ENCODE data around the gene SLC16A14.
"Not testable (repeated sequence)": the region's sequence is repeated elsewhere in the genome, so short reads cannot be mapped to it uniquely, and the experiment has no call there.

The SLC16A14 gene, protein sequence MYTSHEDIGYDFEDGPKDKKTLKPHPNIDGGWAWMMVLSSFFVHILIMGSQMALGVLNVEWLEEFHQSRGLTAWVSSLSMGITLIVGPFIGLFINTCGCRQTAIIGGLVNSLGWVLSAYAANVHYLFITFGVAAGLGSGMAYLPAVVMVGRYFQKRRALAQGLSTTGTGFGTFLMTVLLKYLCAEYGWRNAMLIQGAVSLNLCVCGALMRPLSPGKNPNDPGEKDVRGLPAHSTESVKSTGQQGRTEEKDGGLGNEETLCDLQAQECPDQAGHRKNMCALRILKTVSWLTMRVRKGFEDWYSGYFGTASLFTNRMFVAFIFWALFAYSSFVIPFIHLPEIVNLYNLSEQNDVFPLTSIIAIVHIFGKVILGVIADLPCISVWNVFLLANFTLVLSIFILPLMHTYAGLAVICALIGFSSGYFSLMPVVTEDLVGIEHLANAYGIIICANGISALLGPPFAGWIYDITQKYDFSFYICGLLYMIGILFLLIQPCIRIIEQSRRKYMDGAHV

DNA sequence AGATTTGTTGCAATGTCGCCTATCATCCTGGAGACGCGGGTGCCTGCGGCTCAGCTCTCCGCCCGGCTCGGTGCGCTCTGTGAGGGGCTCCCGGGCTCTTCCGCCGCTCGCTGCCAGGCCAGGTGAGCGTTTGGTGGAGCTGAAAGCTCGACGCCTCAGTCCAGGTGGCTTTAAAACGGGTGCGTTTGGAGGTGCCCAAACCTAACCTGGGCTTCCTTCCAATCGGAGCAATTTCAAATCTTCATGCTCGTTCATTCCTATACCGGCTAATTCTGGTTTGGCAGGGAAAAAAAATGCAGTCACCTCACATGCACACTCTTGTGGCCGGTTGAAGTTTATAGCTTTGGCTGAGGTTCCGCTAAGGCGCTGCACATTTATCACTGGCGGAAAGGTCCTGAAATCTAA, at the start of gene SLC16A14:
Gene SLC16A14, minus strand, starts transcription at position 274 of the 405 bp plus-strand sequence. CDS start 9,572 bp downstream, outside the sequence.
- DNase-seq: peak; percentile 43 to 69

DNA sequence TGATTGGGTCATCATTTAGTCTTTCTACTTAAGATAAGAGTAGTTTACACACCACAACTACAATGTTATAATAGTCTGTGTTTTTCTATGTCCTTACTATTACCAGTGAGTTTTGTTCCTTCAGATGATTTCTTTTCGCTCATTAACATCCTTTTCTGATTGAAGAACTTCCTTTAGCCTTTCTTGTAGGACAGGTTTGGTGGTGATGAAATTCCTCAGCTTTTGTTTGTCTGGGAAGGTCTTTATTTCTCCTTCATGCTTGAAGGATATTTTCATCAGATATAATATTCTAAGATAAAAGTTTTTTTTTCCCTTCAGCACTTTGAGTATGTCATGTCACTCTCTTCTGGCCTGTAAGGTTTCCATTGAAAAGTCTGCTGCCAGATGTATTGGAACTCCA, 38.0 kb upstream of the SLC16A14 start:
- DNase-seq: no peak

DNA sequence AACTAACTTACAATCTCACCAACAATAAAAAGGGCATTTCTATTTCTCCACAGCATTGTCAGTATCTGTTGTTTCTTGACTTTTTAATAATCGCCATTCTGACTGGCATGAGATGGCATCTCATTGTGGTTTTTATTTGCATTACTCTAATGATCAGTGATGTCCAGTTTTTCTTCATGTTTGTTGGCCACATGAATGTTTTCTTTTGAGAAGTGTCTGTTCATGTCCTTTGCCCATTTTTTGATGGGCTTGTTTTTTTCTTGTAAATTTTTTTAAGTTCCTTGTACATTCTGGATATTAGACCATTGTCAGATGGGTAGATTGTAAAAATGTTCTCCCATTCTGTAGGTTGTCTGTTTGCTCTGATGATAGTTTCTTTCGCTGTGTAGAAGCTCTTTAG, 33.2 kb upstream of the SLC16A14 start:
- not testable (repeated sequence) for DNase-seq

DNA sequence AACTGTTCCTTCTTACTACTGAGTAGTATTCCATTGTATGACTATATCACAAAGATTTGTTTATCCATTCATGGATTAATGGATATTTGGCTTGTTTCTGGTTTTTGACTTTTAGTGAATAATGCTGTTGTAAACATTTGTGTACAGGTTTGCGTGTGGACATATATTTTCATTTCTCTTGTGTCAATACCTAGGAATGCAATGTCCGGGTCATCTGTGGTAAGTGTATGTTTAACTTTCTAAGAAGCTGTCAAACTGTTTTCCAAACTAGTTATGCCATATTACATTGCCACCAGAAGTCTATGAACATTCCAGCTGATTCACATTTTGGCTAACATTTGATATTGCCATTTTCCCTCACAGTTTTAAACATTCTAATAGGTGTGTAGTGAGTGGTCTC, 29.1 kb upstream of the SLC16A14 start:
- no peak for DNase-seq

DNA sequence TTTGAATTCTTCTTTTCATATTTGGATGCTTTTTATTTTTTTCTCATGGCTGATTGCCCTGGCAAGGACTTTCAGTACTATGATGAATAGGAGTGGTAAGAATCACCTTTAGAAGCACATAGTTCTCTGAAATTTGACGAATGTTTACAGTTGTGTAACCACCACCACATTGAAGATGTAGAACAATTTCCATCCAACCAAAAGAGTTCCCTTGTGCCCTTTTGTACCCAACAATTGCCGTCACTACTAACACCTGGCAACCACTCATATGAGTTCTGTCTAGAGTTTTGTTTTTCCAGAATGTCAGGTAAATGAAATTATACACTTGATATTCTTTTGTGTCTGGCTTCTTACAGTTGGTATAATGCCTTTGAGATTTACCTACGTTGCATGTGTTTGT, 28.7 kb upstream of the SLC16A14 start:
- no peak for DNase-seq

DNA sequence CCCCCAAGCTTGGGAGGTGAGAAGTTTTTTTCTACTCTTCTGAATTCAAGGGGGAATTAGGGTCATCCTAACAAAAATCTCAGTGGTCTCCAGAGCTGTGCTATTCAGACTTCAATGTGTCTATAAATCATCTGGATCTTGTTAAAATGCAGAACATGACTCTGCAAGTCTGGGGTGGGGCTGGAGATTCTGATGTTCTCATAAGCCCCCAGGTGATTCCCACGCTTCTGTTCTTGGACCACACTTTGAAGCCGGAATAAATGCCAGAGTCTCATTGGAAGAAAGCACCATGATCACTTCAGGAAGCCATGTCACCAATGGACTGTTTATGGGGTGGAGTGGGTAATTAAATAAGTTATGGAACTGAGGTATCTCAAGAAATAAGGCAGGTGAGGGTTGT, 22.2 kb upstream of the SLC16A14 start:
- DNase-seq: no peak

DNA sequence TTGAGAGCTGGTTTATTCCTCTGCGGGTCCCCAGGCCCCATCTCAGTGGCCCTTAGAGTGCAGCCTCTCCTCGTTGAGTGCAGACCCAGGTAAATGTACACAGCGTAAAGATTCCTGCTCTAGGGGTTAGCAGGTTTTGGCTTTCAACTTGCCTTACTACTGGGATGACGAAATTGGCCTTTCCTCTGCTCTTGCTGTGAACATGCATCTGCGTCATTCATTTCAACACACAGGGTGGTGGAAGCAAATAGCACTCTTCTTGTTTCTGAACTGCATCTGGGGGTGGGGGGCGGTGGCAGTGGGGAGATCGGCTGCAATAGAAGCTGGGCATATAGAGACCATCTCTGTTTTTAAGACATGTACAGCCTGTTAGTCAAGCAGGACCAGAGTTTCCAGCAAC, 16.5 kb upstream of the SLC16A14 start:
- no peak for DNase-seq

DNA sequence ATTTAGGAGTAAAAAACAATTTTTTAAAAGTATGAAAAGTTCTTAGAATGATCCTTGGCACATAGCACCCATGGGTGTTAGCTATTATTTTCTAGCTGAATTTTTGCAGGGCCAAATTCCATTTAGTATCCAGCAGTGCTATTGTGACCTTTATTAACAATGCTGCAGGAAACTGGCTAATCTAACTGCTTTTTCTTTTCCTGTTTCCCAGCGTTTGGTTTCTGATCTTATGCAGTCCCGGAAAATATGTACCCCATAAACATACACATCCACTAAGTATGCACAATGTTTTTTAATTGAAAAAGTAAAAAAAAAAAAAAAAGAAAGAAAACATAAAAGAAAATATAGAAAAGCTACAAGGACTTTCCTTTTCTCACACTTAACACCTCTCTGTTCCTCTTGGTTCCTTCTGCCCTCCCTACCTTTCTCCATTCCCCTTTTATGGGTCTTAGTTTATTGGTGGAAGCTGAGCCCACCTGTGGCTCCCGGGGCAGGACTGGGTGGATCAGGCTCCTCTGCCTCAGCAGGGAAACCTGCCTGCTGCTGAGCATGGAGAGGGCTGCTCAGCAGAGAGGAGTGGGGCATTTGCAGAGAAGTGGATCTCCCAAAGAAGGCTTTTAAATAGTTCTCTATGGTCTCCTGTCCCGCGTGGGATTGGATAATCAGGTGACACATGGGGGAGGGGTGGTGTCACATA, 9.3 kb upstream of the SLC16A14 start:
- DNase-seq: no peak

DNA sequence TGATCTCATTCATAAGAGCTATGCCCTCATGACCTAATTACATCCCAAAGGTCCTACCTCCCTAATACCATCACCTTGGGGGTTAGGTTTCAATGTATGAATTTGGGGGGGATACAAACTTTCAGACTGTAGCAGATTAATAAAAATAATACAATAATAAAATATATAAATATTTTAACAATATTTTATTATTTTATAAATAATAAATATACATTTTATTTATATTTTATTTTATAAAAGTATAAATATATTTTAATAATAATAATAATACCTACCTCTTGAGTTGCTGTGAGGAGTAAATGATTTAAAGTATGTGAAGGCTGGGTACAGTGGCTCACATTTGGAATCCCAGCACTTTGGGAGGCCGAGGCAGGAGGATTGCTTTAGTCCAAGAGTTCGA, 8.1 kb upstream of the SLC16A14 start:
- DNase-seq: no peak

DNA sequence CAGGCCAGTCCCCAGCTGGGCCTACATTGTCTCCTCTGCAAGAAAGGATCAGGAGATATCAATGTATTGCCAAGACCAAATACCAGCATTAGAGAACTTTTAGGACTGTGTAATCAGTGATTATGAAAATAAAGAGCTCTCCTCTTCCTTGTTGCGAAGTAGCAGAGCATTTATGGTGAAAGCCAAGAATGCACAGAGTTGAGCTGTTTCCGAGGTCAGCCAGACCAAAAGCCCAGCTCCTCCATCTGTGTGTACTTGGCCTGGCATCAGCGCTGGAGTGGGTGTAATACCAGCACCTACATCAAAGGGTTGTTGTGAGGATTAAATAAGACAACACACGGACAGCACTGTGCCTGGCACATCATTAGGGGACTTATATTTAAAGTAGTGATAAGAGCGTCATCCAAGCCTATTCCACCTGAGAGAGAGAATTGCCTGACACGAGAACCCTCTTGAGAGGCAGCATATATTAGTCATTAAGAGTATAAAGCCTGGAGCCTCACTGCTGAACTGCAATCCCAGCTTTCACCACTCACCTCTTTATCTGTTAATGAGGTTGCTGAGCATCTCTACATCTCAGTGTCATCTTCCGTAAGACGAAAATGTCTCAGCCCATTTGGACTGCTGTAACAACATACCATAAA, 7.4 kb upstream of the SLC16A14 start:
- no peak for DNase-seq

DNA sequence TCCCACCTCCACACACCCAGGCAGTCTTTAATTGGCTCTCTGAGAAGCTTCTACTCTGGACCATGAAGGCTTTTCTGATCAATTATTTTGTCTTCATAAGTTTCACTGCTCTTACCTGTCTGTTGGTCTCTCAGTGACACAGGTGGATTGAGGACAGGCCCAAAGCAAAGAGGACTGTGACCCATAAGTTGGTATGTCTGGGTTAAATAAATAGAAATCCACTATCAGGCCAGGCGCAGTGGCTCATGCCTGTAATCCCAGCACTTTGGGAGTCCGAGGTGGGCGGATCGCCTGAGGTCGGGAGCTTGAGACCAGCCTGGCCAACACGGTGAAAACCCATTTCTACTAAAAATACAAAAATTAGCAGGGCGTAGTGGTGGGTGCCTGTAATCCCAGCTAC, 2.7 kb upstream of the SLC16A14 start:
- no peak for DNase-seq

DNA sequence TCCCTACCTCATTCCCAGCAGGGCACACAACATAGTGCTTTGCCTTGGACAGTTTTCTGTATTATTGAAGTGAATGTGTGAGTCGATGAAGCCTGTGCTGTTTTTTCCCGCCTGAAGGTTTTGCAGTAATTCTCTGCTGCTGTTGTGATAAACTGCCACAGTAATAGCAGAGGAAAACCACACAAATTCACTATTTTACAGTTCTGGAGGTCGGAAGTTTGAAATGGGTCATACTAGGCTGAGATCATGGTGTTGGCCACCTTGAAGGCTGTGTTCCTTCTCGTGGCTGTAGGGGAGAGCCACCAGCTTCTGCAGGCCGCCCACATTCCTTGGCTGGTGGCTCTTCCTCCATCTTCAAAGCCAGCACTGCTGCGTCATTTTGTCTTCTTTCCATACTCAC, 678 bp upstream of the SLC16A14 start:
- no peak for DNase-seq

DNA sequence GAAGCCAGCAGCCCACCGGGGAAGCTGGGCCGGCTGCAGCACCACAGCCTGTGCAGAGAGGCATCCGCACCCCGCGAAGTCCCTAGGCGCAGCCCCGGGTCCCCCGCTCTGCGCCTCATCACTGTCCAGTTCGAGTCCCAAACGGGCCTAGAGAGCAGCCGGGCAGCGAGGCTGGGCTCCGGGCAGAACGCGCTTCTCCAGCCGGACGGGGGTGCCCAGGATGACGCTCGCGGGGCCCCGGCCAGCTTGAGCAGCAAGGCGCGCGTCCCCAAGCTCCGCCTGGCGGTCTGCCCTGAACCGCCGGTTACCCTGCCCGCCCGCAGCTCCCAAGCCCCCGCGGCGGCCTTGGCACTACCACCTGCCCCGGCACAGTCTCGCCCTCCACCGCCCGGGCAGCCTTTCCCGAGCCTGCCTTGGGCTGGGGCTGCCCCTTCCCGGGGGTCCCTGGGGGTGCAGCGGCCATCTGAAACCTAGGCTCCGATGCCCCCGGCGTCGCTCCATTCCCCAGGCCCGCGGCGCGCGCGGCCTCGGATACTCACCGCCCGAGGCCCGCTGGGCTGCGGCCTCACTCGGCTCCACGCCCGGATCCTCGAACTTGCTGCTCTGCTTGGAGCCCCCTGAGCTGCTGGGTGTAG, 591 bp downstream of the SLC16A14 start:
- peak; percentile 61 to 72 for DNase-seq

DNA sequence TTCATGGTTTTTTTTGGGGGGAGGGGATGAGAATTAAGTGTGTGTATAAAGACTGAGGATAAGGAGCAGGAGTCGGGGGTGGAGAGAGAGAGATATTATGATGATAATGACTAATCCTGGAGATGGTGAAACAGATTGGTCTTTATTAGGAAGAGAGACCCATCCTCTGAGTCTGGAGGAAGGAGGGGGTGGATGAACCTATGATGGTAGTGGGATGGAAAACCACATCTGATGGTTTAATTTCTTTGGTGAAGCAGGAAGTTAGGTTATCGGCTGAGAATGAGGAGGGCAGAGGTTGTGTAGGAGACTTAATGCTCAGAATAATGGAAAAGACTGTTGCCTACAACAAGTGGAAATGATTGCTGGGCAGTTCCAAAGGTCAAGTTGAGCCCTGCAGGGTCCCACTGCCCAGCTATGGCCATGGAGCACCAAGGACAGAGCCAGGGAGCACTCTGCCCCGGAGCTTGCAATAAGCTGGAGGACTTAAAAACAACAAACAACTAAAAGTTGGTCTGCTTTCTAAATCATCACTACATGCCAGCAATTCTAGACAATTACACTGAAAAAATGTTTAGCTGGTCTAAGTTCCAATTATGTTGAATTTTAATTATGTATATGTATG, 7.9 kb downstream of the SLC16A14 start:
- DNase-seq: no peak

DNA sequence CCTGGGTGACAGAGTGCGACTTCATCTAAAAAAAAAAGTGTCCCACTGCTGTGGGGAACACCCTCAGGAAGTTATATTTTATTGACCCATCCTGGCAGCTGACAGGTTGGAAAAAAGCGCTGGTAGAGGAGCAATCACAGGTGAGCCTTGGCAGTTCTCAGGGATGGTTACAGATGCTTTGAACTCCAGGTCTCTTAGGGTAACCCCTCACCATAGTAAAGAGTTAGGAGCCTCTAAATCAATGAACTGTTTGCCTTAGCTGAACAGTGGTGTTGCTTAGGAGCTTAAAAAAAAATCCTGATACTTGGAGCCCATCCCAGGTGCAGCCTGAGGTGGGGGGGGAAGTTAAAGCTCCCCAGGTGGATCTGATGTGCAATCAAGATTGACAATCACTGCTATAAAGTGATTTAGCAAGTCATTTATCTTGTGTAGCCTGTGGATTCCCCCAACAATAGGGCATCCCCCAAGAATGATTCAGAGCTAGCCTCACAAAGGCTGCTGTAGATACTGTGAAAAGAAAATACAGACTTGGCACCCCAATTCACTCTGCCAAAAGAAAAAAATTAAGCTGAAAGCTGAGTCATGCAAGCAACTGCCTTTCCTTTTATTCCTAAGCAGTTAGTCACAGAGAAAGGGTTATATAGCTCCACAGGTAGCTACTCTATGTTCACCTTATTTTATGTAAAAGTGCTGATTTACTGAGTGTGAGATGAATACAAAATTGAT, 14.8 kb downstream of the SLC16A14 start:
- DNase-seq: peak; percentile 7 to 39

DNA sequence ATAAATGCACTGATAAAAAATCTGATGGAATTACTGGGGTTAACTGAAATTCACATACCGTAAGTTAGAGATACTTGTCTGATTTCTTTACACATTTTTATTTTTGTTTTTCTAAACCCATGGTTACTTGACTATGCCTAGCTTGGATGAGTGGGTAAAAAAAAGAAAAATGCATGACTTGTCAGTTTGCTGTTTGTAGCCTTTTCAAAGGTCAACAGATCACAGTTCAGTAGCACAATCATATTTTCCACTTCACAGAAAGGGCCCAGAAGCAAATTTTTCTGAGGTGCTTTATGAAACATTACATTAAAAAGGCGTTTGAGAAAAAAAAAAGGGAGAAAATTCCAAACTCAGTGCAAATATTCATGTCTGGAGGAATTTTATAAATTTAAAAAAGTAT, 16.4 kb downstream of the SLC16A14 start:
- DNase-seq: no peak

DNA sequence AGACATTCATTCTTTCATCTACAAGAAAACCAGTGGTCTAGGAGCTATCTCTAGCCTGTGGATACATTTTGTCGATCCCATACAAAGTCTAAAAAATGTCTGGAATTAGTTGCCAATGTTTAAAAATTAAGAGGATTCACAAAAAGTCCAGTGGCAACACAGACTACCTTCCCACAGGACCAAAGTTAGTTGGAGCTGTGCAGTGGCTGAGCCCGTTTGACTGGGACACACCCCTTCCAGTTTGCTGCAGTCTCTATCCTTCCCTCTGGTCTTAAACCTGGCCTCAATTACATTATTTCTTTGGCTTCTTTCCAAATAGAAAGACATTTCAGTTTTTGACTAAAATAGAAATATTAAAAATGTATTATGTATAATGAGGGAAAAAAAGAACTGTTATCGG, 18.6 kb downstream of the SLC16A14 start:
- no peak for DNase-seq

DNA sequence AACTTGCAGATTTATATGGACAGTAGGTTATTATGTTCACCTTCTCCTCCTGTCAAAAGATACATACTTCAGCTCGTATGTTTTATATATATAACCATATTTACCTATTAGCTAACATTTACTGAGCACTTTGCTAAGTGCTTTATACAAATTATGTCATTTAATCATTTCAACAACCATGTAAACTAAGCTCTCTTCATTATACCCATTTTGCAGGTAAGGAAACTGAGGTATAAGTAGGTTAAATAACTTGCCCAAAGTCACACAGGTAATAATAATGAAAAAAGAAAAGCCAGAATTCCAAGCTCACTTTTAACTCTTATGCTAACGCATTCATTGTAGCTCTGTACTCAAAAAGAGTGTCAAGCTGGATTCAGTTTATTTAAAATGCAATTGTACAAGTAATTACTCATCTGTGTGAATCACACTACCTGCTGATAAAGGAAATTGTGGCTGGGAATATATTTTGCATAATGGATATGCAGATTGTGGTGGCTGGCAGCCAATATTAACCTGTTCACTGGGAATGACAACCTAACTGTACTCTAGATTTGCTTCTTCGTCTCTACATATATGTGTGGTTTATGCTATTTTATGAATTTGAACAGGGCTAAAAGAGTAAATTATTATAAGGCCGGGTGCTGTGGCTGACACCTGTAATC, 20.6 kb downstream of the SLC16A14 start:
- DNase-seq: no peak

DNA sequence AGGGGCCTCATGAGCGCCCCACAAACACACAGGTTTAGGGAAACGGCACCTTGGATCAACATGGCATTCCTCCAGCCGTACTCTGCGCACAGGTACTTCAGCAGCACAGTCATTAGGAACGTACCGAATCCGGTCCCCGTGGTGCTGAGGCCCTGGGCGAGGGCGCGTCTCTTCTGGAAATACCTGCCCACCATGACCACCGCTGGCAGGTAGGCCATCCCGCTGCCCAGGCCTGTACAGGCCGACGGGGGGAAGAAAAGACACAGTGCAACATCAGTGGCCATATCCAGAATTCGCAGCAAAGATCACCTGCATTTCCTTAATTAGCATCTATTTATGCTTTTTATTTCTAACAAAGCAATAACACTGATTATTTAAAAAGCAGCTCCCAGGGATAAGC, 22.2 kb downstream of the SLC16A14 start:
- DNase-seq: no peak

DNA sequence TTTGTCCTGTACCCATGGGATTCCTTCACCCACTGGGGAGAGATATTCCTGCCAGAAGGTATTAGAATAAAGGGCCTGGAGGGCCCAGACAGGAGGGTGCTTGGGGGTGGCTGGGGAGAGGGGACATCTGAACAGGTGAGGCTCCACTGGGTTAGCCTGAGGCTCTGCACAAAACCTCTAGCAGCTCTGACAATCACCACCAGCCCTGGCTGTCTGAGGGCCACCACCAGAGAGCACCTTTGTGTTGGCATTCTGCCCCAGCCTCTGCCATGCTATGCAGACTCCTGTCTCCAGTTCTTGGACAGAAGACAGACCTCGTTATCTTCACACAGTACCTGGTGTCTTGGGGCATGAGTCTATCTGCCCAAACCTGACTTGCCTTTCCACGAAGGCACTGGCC, 25.3 kb downstream of the SLC16A14 start:
- DNase-seq: no peak

DNA sequence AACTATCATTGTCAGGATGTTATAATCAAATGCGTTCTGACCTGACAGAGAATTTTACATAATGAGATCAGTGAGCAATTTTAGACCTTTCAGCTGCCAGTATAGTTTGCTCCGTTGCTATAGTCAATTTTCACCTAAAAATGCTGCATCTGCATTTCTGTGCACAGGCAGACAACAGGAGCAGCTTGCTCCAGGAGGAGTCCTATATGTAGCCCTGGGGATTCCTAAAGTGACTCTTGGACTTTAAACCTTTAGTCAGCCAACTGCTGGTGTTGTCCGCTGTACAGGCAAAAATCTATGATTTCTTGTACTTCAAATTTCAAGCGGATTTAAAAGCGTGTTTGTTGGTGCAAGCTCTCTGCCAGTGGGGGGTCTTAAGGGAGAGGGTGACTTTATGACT, 25.7 kb downstream of the SLC16A14 start:
- DNase-seq: no peak

DNA sequence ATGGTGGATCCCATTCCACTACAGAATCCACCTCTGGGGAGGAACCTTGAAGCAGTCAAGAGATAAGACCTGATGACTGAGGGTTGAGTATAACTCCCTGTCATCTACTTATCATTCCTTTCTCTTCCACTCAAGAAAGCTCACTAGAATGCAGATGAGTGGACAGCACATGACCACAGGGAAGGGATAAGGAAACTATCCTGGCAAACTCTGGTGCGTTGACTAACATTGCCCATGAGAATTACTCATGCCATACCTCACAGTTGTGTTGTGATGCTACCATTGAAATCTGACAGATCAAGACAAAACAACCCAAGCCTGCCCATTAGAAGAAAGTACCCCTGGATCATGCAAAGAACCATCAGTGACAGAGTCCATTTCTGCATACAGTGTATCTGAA, 26.5 kb downstream of the SLC16A14 start:
- DNase-seq: no peak

All from NCI-H2081 (cell line).